Caco-2 (cell line): ENCODE data around the gene TULP3. TPM values are rescaled to one million over a fixed set of nuclear protein-coding genes. Genes with fewer than 3 reads are reported as not detected.

Experiments
- BruUV-seq: library from RNA; stranded (reverse); fragments of 400-500 nt; replicated peaks from 2 replicates; lab custom pipeline; 2021; lab: Mats Ljungman, UMichigan
- CTCF ChIA-PET: fragments of 300-600 bp; sonication (Branson Sonifier 250); formaldehyde crosslinking; loops from one replicate; lab custom pipeline; 2022; ENCODE audit warnings: antibody characterized with exemption; lab: Charles Lee
- POLR2A ChIA-PET: fragments of 300-600 bp; sonication (Branson Sonifier 250); formaldehyde crosslinking; loops from one replicate; lab custom pipeline; 2022; ENCODE audit warnings: antibody characterized with exemption; lab: Charles Lee
- DNase-seq, 2 experiments: peaks; one replicate each; pipeline versions ENCODE4 v3.0.0 to v3.0.0-alpha.2; 2020 to 2022
- H3K27me3 ChIP-seq: replicated peaks from 2 replicates; pipeline ENCODE4 v1.6.0; 2011; ENCODE audit warnings: low read length; ENCODE audit not compliant: control insufficient read depth, insufficient read depth
- H3K36me3 ChIP-seq: 2 replicates; pipeline ENCODE4 v1.5.1; 2011; ENCODE audit warnings: low read length; ENCODE audit not compliant: control insufficient read depth, insufficient read depth
- H3K4me1 ChIP-seq: fragments of 250-450 bp; sonication (Bioruptor Pico); 2 replicates; pipeline ENCODE4 v1.5.1; 2020; ENCODE audit warnings: mild to moderate bottlenecking
- H3K4me3 ChIP-seq: 2 replicates; pipeline ENCODE4 v1.5.1; 2011; ENCODE audit warnings: low read depth, mild to moderate bottlenecking, control low read depth, low read length
- H3K9me3 ChIP-seq: fragments of 250-450 bp; sonication (Bioruptor Pico); 2 replicates; pipeline ENCODE4 v1.5.1; 2020; ENCODE audit warnings: mild to moderate bottlenecking, moderate library complexity
- H3K27ac Mint-ChIP-seq: one replicate; pipeline ENCODE4 v1.8.0; 2022; ENCODE audit warnings: mixed read lengths; ENCODE audit not compliant: unreplicated experiment
- H3K27me3 Mint-ChIP-seq: one replicate; pipeline ENCODE4 v1.8.0; 2022; ENCODE audit warnings: mixed read lengths; ENCODE audit not compliant: insufficient read depth, unreplicated experiment
- H3K36me3 Mint-ChIP-seq: one replicate; pipeline ENCODE4 v1.8.0; 2022; ENCODE audit warnings: mild to moderate bottlenecking, mixed read lengths; ENCODE audit not compliant: insufficient read depth, unreplicated experiment
- H3K4me1 Mint-ChIP-seq: one replicate; pipeline ENCODE4 v1.8.0; 2022; ENCODE audit warnings: low read depth, mixed read lengths; ENCODE audit not compliant: unreplicated experiment
- H3K4me3 Mint-ChIP-seq: one replicate; pipeline ENCODE4 v1.8.0; 2022; ENCODE audit warnings: mild to moderate bottlenecking, moderate library complexity, mixed read lengths; ENCODE audit not compliant: unreplicated experiment
- H3K9me3 Mint-ChIP-seq: one replicate; pipeline ENCODE4 v1.8.0; 2022; ENCODE audit warnings: mixed read lengths; ENCODE audit not compliant: unreplicated experiment
- CTCF ChIP-seq, 2 experiments: fragments of 200-600 bp in 1 of 2; IDR thresholded peaks; 1 replicate in 1 of 2; 2 replicates in 1 of 2; pipeline versions ENCODE4 v1.5.1 to v1.8.0; 2011 to 2022; ENCODE audit warnings: antibody characterized with exemption in 1 of 2, control low read depth in 1 of 2, inconsistent platforms in 1 of 2, low read depth in 1 of 2, low read length in 1 of 2, mild to moderate bottlenecking in 1 of 2, moderate library complexity in 1 of 2; ENCODE audit not compliant: insufficient read depth in 1 of 2, severe bottlenecking in 1 of 2, unreplicated experiment in 1 of 2
- intact Hi-C: fragments of 100-400 bp; cut with micrococcal nuclease; formaldehyde crosslinking; loops from one replicate; pipeline ENCODE4 v1.10.0; 2022; ENCODE audit not compliant: unreplicated experiment
- total RNA-seq: library from RNA; stranded (reverse); gene quantifications from 2 replicates; pipeline ENCODE4 v1.2.3, GENCODE V29; 2022

Gene TULP3
- total RNA-seq, 1 experiment from 2014 or later = 31.0 TPM

- Histone ChIP-seq H3K4me1 (no peaks in the 10 kb centered on the region), H3K27me3 (no peaks in the 10 kb centered on the region), H3K9me3 (no peaks in the 10 kb centered on the region), H3K36me3 (peaks cover 2% of the 10 kb centered on the region), H3K4me3 (no peak overlapping the region)
- no TSS peak for BruUV-seq
- POLR2A ChIA-PET = no interaction called here
- H3K36me3 Mint-ChIP-seq = peaks cover 75% of the 10 kb centered on the region
- no peaks in the 10 kb centered on the region for H3K4me1 Mint-ChIP-seq
- no peaks in the 10 kb centered on the region for H3K27me3 Mint-ChIP-seq
- no peak overlapping the region for H3K27ac Mint-ChIP-seq
- no peak for TF ChIP-seq CTCF (IDR thresholded peaks at IDR 0.05; ENCODE audit: insufficient read depth in 1 of 2, low read depth in 1 of 2, low read length in 1 of 2, severe bottlenecking in 1 of 2, unreplicated experiment in 1 of 2)
- H3K9me3 Mint-ChIP-seq = no peaks in the 10 kb centered on the region
- no peak for DNase-seq
- no peak overlapping the region for H3K4me3 Mint-ChIP-seq
- intact Hi-C loops = no loop called here
- CTCF ChIA-PET = interaction anchor here (0.6 to 1.0 kb wide), 3 partner anchors 11 to 79 kb away, joined by 3 to 7 read pairs (median 3); no protein-coding TSS in a partner anchor
These were observed 42.9 kb downstream of the TULP3 start for GRCh38 chr12:2933586-2933985.

DNA sequence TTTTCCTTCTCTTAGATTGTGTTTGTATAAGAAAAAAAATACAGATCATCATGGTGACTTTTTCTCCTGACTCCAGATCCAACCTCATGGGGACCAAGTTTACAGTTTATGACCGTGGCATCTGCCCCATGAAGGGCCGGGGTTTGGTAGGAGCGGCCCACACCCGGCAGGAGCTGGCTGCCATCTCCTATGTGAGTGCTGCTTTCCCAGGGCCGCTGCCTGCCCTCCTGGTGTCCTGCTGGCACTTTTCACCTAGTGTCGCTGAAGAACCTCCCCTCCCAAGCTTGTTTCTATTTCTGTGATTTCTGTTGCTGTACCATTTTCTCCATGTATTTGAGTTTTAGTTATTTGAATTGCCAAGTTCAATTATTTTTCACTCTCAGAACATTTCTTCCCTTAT is 43.7 kb downstream of the TULP3 start:
- Mint-ChIP-seq H3K27ac (no peak overlapping the region), H3K36me3 (peaks cover 83% of the 10 kb centered on the region), H3K4me1 (no peaks in the 10 kb centered on the region), H3K4me3 (no peak overlapping the region), H3K9me3 (no peaks in the 10 kb centered on the region), H3K27me3 (no peaks in the 10 kb centered on the region)
- Histone ChIP-seq H3K36me3 (peaks cover 2% of the 10 kb centered on the region), H3K9me3 (no peaks in the 10 kb centered on the region), H3K4me1 (no peaks in the 10 kb centered on the region), H3K4me3 (no peak overlapping the region), H3K27me3 (no peaks in the 10 kb centered on the region)
- BruUV-seq = no TSS peak
- intact Hi-C loops = no loop called here
- DNase-seq = no peak
- ChIA-PET POLR2A (no interaction called here), CTCF (no interaction called here)
- no peak for TF ChIP-seq CTCF (IDR thresholded peaks at IDR 0.05; ENCODE audit: insufficient read depth in 1 of 2, low read depth in 1 of 2, low read length in 1 of 2, severe bottlenecking in 1 of 2, unreplicated experiment in 1 of 2)

DNA sequence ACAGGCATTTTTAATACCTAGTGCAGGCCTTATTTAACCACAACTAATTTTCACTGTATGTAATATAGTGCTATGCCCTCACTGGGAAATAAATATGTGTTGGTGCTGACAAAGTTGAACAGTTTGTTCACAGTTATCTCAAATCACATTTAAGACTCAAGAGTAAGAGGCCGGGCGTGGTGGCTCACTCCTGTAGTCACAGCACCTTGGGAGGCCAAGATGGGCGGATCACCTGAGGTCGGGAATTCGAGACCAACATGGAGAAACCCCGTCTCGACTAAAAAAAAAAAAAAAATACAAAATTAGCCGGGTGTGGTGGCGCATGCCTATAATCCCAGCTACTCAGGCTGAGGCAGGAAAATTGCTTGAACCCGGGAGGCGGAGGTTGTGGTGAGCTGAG is 45.6 kb downstream of the TULP3 start:
- BruUV-seq = no TSS peak
- Histone ChIP-seq H3K9me3 (no peaks in the 10 kb centered on the region), H3K36me3 (peaks cover 2% of the 10 kb centered on the region), H3K27me3 (no peaks in the 10 kb centered on the region), H3K4me3 (no peak overlapping the region), H3K4me1 (no peaks in the 10 kb centered on the region)
- Mint-ChIP-seq H3K4me3 (no peak overlapping the region), H3K36me3 (peaks cover 77% of the 10 kb centered on the region), H3K27me3 (no peaks in the 10 kb centered on the region), H3K27ac (no peak overlapping the region), H3K9me3 (no peaks in the 10 kb centered on the region), H3K4me1 (no peaks in the 10 kb centered on the region)
- no peak for TF ChIP-seq CTCF (IDR thresholded peaks at IDR 0.05; ENCODE audit: insufficient read depth in 1 of 2, low read depth in 1 of 2, low read length in 1 of 2, severe bottlenecking in 1 of 2, unreplicated experiment in 1 of 2)
- intact Hi-C loops = no loop called here
- POLR2A ChIA-PET = no interaction called here
- no peak for DNase-seq
- CTCF ChIA-PET = no interaction called here
